Measurements from ENCODE around the gene DRGX.

DRGX gene

DNA sequence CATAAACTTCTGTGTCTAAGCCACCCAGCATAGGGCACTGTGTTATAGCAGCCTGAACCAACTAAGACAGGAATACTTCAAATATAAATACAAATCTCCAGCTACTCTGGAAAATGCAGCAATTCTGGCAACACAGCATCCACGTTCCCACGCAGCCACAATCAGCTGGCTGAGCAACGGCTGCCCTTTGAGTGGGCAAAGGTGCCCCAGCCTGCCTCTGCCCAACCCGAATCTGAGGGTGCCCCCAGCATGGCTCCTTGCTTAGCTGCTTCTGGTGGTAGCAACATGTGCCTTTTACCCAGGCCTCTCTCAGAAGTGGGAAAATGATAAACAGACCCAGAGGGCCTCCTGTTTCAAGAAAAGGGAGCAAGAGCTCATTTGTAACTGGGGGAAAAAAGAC is 12.0 kb downstream of the DRGX start:
- DNase-seq (ENCODE audit: low read depth in 1 of 2, low spot score in 1 of 2), result no peak

GRCh38 chr10:49382826-49383225 is 13.1 kb downstream of the DRGX start:
- DNase-seq (ENCODE audit: low read depth in 1 of 2, low spot score in 1 of 2), result no peak

GRCh38 chr10:49382226-49382625 is 13.7 kb downstream of the DRGX start:
- DNase-seq (ENCODE audit: low read depth in 1 of 2, low spot score in 1 of 2), result no peak

DNA sequence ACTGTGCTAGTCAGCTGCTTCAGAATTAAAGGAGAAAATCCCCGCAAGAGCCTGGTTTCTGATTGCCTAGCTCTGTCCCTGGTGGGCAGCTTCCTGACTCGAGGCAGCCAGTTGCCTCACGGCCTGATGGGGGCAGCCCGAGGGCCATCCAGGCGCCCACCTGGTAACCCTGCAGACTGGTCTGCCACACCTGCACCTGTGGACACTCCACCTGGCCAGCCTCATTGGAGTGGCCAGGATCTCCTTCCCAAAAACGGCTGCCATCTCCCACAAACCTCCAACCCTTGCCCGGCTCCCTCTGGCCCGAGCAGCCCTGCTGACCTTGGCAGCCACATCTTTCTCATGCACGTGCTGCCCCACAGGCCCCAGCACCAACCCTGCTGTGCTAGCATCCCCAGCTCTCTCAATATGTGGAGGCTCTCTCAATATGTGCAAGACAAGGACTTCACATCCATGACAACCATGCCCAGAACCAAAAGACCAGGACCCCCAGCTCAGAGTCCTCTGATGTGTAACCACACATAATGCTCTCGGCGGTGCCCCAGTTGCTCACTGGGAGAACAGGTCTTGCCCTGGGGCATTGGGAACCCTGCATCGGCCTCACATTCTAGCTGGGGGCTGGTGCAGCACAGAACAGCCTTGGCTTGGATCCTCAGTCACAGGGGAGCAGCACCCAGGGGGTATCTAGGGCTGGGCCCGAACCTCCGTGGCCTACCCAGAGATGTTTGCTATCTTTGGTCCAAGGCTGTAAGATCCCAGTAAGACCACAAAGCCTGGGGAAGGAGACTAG is 14.6 kb downstream of the DRGX start:
- no peak for DNase-seq (ENCODE audit: low read depth in 1 of 2, low spot score in 1 of 2)

- no peak for DNase-seq (ENCODE audit: low read depth in 1 of 2, low spot score in 1 of 2)
Measured at GRCh38 chr10:49379596-49380410, 16.1 kb downstream of the DRGX start.

- no peak for DNase-seq (ENCODE audit: low read depth in 1 of 2, low spot score in 1 of 2)
Measured at GRCh38 chr10:49377256-49377655, 18.6 kb downstream of the DRGX start.

DNA sequence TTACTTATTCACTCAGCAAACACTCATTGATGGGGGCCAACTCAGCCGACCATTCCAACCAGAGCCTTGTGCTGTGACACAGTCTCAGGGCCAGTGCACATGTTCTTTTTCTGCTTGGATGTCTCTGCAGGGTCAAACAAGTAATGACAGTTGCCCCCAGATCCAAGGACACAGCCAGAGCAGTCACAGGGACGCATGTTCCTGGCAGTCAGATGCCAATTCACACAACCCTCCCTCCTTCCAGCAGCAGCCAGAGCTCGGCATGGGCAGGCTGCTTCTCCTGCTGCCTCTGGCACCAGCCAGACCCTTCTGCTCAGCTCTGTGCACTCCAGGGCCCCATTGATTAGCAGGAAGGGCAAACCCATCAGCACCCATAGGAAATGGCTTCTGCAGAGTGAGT is 20.3 kb downstream of the DRGX start:
- no peak for DNase-seq (ENCODE audit: low read depth in 1 of 2, low spot score in 1 of 2)

- no peak for DNase-seq (ENCODE audit: low read depth in 1 of 2, low spot score in 1 of 2)
Measured at GRCh38 chr10:49374740-49375139, 21.1 kb downstream of the DRGX start.

DNA sequence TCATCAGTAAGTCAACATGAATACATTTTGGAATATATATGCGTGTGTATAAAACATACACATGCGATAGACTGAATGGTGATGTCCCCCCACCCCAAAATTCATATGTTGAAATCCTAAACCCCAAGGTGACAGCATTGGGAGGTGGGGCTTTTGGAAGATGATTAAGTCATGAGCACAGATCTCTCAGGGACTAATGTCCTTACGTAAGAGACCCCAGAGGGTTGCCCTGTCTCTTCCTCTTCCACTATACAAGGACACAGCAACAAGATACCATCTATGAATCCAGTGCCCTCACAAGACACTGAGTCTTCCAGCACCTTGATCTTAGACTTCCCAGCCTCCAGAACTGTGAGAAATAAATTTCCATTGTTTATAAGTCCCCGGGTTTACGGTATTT is 22.5 kb downstream of the DRGX start:
- no peak for DNase-seq (ENCODE audit: low read depth in 1 of 2, low spot score in 1 of 2)

DNA sequence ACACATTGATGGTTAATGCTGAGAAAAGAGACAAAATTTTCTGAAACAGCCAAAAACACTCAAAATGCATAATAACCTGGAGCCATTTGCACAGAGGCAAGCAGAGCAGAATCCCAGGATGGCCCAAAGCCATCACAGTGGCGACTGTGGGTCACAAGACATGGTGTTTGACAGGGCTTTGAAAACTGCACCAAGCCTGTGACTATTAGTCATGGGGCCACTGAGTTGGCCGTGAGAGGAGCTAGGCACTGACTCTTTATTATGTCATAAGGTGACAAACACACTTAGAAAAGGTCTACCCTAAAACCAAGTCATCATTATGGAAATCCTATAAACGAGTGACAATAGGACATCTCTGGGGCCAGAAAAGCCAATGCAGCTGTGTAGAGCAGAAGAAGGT is 23.9 kb downstream of the DRGX start:
- no peak for DNase-seq (ENCODE audit: low read depth in 1 of 2, low spot score in 1 of 2)

DNA sequence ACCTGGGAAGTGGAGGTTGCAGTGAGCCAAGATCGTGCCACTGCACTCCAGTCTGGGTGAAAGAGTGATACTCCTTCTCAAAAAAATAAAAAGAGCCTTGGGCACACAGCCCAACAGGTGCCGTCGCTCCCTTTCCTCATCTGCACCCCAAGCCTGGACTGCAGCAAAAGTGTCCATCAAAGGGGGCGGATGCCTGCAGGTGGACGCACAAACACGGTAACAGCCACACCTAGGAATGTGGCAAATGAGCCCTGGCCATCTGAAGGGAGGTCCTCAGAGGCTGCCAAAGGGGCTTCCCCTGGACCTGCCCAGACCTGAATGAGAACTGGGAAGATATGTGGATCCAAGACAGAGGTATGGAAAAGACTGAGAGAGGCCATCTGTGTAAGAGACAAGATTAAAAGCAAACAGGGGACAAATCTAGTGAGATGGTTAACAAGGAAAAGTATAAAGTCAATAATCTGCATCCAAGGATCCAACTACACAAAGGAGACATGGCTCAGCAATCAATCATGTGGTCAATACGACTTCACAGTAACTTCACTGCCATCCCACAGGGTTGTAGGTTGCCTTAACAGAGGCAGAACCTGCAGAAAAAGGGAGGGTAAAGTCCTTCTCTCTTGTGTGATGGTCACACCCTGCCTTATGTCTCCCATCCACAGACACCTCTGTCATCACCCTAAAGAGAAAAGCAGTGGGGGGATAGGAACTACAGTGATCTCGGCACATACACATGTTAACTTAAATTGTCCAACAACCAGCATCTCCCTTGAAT is 25.4 kb downstream of the DRGX start:
- no peak for DNase-seq (ENCODE audit: low read depth in 1 of 2, low spot score in 1 of 2)

GRCh38 chr10:49369216-49370162 is 26.4 kb downstream of the DRGX start:
- no peak for DNase-seq (ENCODE audit: low read depth in 1 of 2, low spot score in 1 of 2)

GRCh38 chr10:49368256-49368655 is 27.6 kb downstream of the DRGX start:
- DNase-seq (ENCODE audit: low read depth in 1 of 2, low spot score in 1 of 2), result no peak

- no peak for DNase-seq (ENCODE audit: low read depth in 1 of 2, low spot score in 1 of 2)
Measured at GRCh38 chr10:49367600-49367999, 28.3 kb downstream of the DRGX start.

DNA sequence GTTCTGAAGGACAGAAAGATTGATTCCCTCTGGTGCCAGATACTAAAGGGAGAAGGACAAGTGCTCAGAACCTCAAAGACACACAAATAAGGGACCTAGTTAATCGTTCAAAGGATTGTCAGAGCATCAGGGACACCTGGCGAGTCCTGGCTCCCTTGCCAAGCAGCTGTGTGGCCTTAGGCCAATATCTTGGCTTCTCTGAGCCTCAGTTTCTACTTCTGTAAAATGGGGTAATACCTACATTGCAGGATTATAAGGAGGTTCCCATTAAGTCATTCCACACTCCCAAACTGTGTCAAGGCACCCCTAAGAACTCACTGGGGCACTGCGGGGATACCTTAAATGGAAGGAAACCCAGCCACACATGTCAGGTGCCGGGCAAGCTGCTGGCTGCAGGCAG is 29.4 kb downstream of the DRGX start:
- DNase-seq (ENCODE audit: low read depth in 1 of 2, low spot score in 1 of 2), result no peak

DNA sequence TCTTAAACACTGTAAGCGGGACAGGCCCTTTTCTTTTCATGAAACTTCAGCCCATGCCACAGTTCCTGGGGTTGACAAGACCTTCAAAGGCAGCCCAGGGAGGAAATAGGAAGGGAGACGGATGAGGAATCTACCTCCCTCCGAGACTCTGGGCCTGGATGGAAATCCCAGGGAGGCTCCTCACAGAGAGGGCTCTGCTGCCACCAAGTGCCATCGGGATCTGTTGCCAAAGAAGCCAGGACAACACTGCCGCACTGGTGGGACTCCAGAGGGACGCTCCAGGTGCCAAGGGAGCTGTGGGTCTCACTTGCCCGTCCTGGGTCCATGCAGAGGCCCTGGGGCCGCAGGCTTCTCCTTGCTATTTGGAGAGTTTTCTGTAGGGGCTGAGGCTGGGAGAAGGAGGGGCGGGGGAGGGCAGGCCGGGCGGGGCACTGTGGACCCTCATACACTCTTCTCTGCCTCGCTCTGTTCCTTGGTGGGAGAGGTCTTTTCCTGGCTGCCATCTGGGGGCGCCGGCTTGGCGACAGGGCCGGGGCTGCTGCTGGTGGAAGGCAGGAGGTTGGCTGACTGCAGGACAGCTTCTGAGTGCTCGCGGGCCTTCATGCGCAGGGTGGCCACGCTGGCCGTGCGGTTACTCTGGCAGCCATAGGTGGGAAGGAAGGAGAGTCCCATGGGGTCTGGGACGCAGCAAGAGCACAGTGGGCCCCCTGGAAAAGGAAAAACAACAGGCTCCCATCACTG is 30.0 kb downstream of the DRGX start:
- DNase-seq (ENCODE audit: low read depth in 1 of 2, low spot score in 1 of 2), result no peak

DNA sequence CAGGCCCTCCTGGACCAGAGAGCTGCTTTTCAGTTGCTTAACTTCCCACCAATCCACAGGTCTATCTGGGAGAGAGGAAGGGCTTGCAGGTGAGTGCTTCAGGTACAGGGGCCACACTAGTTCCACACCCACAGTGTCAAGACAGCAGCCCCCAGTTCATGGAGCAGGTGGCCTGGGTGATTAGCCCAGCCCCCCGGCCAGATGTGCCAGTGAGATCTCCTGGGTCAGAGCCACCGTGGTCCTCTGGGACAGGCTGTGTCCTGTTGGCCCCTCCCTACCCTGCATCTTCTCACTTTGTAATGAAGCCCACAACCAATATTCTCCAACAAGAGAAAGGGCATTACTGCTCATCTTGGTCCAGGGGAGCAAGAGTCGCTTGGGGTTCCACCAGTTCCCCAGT is 30.6 kb downstream of the DRGX start:
- no peak for DNase-seq (ENCODE audit: low read depth in 1 of 2, low spot score in 1 of 2)

DNA sequence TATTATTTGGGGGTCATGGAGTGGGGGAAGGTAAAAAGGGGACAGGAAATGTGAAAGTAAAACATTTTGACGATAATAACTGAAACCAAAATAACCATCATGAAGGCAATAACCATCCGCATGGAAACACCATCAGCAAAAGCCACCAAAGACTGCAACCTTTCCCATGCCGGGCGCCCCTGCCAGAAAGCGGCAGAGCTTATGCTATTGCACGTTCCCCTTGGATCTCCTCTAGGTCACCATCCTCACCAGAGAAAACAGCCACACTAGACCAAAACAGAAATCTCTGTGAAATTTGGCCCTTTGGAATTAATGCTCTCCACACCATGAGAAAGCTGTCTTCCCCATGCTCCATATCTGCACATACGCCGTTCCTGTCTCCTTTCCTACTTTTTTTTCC is 31.1 kb downstream of the DRGX start:
- DNase-seq (ENCODE audit: low read depth in 1 of 2, low spot score in 1 of 2), result no peak

GRCh38 chr10:49364051-49364450 is 31.8 kb downstream of the DRGX start:
- no peak for DNase-seq (ENCODE audit: low read depth in 1 of 2, low spot score in 1 of 2)
